Aorta (tissue), 5 donors: ENCODE data around the gene CCDC40. TPM values are rescaled to one million over a fixed set of nuclear protein-coding genes. Genes with fewer than 3 reads are reported as not detected.

Experiments
- ATAC-seq: fragments of 200-7000 bp; cut with Tn5 transposase; one replicate; pipeline ENCODE4 v1.9.1; 2022; ENCODE audit warnings: moderate library complexity; ENCODE audit not compliant: low FRiP score
- DNase-seq, 2 donors: peaks; one replicate each; pipeline ENCODE4 v3.0.0-alpha.2; 2020
- H3K27ac ChIP-seq, 2 donors: one replicate each; pipeline ENCODE4 v1.5.1; 2013; ENCODE audit warnings: low read length in 2 of 2, mild to moderate bottlenecking in 2 of 2, moderate library complexity in 2 of 2, control low read depth in 1 of 2, inconsistent platforms in 1 of 2, low read depth in 1 of 2
- H3K27me3 ChIP-seq, 2 donors: one replicate each; pipeline ENCODE4 v1.6.1; 2013; ENCODE audit warnings: control low read depth in 1 of 2, low read length in 1 of 2, mild to moderate bottlenecking in 1 of 2, moderate library complexity in 1 of 2; ENCODE audit not compliant: insufficient read depth in 2 of 2, control insufficient read depth in 1 of 2
- H3K36me3 ChIP-seq, 2 donors: one replicate each; pipeline ENCODE4 v1.6.1; 2013; ENCODE audit warnings: control low read depth in 1 of 2, low read length in 1 of 2, mild to moderate bottlenecking in 1 of 2; ENCODE audit not compliant: insufficient read depth in 2 of 2, control insufficient read depth in 1 of 2
- H3K4me1 ChIP-seq, 2 donors: one replicate each; pipeline ENCODE4 v1.6.1; 2013; ENCODE audit warnings: low read length in 2 of 2, control low read depth in 1 of 2, mild to moderate bottlenecking in 1 of 2, moderate library complexity in 1 of 2; ENCODE audit not compliant: insufficient read depth in 2 of 2, control insufficient read depth in 1 of 2
- H3K4me3 ChIP-seq, 2 donors: one replicate each; pipeline ENCODE4 v1.5.1; 2013; ENCODE audit warnings: low read length in 2 of 2, control low read depth in 1 of 2, mild to moderate bottlenecking in 1 of 2
- H3K9me3 ChIP-seq: one replicate; pipeline ENCODE4 v1.6.1; 2013; ENCODE audit warnings: mild to moderate bottlenecking, low read length; ENCODE audit not compliant: control insufficient read depth
- WGBS, 2 donors: extraction: QIAGEN DNeasy Blood & Tissue Kit; methylation state at CpG; one replicate each; pipeline ENCODE4 v1.1.7; 2013; 5-methylcytosine and 5-hydroxymethylcytosine counted together
- intact Hi-C, 2 donors: fragments of 100-400 bp; cut with DNase I; formaldehyde crosslinking; loops; one replicate each; pipeline versions ENCODE4 v1.14.2 to v1.15.0; 2022
- polyA plus RNA-seq, 2 donors: library from polyadenylated mRNA; stranded (reverse); fragments of 200-250 nt; gene quantifications; one replicate each; pipeline ENCODE4 v1.2.3, GENCODE V29; 2013
- total RNA-seq, 2 donors: library from RNA; stranded (reverse); fragmentation: NEBNext Ultra II Directional; extraction: Animal tissue kit (Norgen Biotek cat#: 25700); gene quantifications; one replicate each; pipeline ENCODE4 v1.2.1, GENCODE V29; 2021
- donor health status: healthy with polysubstance abuse.
- donor health status: Bipolar disorder and iron deficiency.
- donor health status: DM: no; HTN: no; CAD: no.
- donor health status: DM: no; HTN: no; CAD: no.
- donor health status: DM: yes; HTN: yes; CAD: no.

CCDC40 gene
- total and polyA plus RNA-seq, 4 donors = 2.6 to 11.3 (median 5.1) TPM

DNA sequence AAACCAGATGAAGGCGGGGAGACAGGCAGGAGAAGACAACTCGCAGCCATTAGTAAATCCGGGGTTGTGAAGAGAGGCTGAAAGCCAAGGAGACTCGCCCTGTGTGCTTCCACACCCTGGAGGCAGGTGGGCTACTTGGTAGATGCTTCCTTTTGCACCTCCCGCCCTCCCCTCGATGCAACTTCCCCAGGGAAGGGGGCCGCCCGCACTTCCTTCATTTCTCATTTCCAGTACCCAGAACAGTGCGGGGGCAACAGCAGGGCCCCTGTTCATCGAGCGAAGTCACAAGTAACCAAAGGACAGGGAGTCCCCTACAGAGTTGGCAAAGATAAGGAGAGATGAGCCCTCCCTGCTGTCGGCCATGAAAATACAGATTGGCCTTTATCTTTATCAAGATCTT is 25.0 kb downstream of the CCDC40 start:
- ATAC-seq (no peak), DNase-seq (no peak)
- H3K27me3 ChIP-seq = no peaks in the 10 kb centered on the region
- H3K36me3 ChIP-seq = no peaks in the 10 kb centered on the region
- 96% methylated on average over 12 of the region's 12 CpGs for WGBS, 2 donors
- intact Hi-C loops = no loop called here
- no peaks in the 10 kb centered on the region for H3K9me3 ChIP-seq
- H3K4me3 ChIP-seq = no peak overlapping the region
- no peak overlapping the region for H3K27ac ChIP-seq
- H3K4me1 ChIP-seq = no peaks in the 10 kb centered on the region

DNA sequence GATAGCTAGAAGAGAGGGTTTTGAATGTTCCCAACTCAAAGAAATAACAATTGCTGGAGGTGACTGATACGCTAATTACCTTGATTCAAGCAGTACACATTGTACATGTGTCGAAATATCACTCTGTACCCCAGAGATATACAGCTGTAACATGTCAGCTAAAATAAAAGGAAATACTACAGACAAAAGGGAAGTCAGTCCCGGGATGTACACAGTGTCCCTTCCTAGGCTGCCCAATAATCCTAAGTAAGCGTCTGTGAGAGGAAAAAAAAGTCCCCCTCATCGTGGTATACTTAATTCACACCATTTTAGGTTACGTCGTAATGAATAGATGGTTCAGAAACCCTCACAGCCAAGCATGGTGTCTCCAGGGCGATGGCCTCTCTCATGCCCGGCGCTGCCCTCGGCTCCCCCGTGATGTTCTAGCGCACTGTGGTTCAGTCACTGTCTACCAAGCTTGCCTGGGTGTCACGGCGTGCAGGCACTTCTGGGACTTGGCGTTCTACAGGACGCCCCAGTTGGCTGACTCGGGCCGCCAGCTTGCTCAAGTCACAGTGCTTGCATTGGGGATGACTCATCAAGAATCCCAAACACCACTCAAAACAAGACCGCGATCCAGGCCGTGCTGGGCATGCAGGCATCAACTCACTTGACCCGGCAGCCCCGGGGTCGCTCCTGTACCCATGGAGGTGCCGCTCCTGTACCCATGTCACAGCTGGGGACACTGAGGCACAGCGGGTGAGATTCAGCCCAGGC is 27.6 kb downstream of the CCDC40 start:
- Histone ChIP-seq H3K4me1 (no peaks in the 10 kb centered on the region), H3K4me3 (no peak overlapping the region), H3K27ac (no peak overlapping the region), H3K9me3 (no peaks in the 10 kb centered on the region), H3K27me3 (no peaks in the 10 kb centered on the region), H3K36me3 (no peaks in the 10 kb centered on the region)
- 74 to 75% methylated on average over 27 of the region's 27 CpGs for WGBS, 2 donors
- DNase-seq (peak in 1 of 2 donors; percentile 81), ATAC-seq (peak; percentile 21)
- intact Hi-C loops = no loop called here

- ATAC-seq = no peak
- Histone ChIP-seq H3K36me3 (no peaks in the 10 kb centered on the region), H3K27ac (no peak overlapping the region), H3K9me3 (no peaks in the 10 kb centered on the region), H3K4me3 (no peak overlapping the region), H3K27me3 (no peaks in the 10 kb centered on the region), H3K4me1 (no peaks in the 10 kb centered on the region)
- 88 to 91% methylated on average over 8 of the region's 8 CpGs for WGBS, 2 donors
- intact Hi-C loops = no loop called here
- DNase-seq = no peak
These were observed 28.3 kb downstream of the CCDC40 start for GRCh38 chr17:80064696-80065095.

DNA sequence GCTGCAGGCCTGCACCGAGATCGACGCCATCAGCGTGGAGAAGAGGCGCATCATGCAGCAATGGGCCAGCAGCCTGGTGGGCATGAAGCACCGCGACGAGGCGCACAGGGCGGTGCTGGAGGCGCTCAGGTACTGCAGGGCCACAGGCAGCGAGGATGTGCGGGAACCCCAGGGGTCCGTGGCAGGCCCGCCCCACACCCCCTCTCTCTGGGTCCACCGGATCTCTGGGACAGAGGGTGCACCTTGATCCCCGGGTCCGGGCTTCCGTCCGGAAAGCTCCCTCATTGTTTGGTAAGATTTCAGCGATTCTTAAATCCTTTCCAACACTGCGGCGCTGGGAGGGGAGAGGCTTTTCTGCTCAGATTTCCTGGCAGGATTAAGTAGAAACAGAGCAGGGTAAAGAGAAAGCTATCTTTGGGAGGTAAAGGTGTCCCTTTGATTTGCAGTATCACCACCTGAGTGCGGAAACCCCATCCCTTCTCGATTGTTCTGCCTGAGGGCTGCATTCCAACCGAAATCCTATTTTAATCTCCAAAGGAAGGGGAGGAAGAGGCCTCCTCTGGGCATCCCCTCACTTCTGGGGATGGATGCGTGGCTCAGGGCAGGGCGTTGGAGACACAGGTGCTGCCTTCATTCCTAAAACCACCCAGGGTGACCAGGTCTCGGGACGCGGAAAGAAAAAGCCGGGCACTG is 29.2 kb downstream of the CCDC40 start:
- Histone ChIP-seq H3K36me3 (no peaks in the 10 kb centered on the region), H3K9me3 (no peaks in the 10 kb centered on the region), H3K4me1 (no peaks in the 10 kb centered on the region), H3K4me3 (no peak overlapping the region), H3K27ac (no peak overlapping the region), H3K27me3 (no peaks in the 10 kb centered on the region)
- ATAC-seq (no peak), DNase-seq (no peak)
- 86 to 91% methylated on average over 32 of the region's 32 CpGs for WGBS, 2 donors
- intact Hi-C loops = no loop called here

DNA sequence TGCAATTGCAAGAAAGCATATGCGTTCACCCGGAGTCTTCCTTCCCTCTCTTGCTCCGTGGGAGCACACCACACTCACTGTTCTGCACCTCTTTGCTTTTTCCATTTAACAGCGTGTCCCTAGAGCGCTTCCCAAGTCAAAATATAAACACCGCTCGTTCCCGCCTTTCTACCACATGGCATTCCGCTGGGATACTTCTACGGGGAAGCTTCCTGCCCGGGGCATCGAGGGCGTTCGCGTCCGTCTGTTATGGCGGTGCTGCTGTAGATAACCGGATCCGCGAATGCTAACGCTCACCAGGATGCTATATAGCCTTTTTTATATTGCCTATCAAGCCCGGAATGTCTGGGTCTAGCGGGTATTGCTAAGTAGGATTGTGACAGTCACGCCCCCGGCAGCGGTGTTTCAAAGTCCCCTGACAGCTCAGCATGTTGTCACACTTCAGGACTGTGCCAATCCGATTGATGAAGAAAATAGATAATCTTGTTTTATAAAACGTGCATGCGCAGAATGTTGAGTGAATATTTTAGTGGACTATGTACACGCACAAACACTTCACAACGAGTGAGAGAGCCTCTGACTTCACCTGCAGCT is 31.0 kb downstream of the CCDC40 start:
- DNase-seq (no peak), ATAC-seq (no peak)
- Histone ChIP-seq H3K4me3 (no peak overlapping the region), H3K4me1 (no peaks in the 10 kb centered on the region), H3K36me3 (no peaks in the 10 kb centered on the region), H3K27me3 (no peaks in the 10 kb centered on the region), H3K27ac (no peak overlapping the region), H3K9me3 (no peaks in the 10 kb centered on the region)
- intact Hi-C loops = no loop called here
- 94% methylated on average over 31 of the region's 31 CpGs for WGBS, 2 donors

DNA sequence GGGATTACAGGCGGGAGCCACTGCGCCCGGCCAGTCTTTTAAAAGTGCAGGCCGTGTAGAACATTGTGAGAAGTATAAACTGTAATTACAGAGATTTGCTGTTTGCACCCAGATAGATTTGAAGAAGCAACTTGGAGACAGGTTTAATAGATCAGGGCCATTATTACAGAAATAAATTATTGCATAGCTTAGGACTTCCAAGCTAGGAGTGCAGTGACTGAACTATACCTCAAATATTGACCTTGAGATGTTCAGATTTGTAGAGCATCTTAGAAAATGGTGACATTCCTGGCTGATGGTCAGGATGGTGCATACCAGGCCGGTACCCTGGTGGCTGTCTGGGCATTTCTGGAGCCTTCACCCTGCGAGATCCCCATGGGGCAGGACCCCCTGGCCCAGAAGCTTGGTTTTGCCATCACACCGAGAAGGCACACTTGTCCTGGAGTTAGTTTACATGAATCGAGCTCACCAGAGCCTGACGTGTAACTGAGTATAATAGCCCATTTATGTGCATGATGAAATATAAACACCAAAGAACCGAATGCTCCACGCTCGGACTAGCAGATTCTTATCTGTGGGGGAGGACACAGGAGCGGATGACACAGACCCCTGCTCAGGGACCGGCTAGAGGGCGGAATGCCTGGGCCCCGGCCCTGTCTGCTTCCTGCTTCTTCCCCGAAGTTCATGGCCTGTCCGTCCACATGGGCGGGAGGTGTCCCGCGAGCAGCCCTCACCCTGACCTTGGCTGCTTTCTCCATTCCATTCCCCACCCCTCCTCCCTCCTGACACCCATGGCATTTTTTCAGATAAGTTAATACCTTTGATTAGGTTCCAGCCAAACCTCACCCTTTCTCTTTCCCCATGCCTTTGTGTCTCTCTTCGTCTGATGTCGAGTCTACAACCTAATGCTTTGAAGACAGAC is 32.1 kb downstream of the CCDC40 start:
- Histone ChIP-seq H3K36me3 (no peaks in the 10 kb centered on the region), H3K4me1 (no peaks in the 10 kb centered on the region), H3K27ac (no peak overlapping the region), H3K4me3 (no peak overlapping the region), H3K9me3 (no peaks in the 10 kb centered on the region), H3K27me3 (no peaks in the 10 kb centered on the region)
- intact Hi-C loops = no loop called here
- ATAC-seq (peak; percentile 63), DNase-seq (peak in 1 of 2 donors; percentile 65)
- 79 to 80% methylated on average over 23 of the region's 23 CpGs for WGBS, 2 donors

DNA sequence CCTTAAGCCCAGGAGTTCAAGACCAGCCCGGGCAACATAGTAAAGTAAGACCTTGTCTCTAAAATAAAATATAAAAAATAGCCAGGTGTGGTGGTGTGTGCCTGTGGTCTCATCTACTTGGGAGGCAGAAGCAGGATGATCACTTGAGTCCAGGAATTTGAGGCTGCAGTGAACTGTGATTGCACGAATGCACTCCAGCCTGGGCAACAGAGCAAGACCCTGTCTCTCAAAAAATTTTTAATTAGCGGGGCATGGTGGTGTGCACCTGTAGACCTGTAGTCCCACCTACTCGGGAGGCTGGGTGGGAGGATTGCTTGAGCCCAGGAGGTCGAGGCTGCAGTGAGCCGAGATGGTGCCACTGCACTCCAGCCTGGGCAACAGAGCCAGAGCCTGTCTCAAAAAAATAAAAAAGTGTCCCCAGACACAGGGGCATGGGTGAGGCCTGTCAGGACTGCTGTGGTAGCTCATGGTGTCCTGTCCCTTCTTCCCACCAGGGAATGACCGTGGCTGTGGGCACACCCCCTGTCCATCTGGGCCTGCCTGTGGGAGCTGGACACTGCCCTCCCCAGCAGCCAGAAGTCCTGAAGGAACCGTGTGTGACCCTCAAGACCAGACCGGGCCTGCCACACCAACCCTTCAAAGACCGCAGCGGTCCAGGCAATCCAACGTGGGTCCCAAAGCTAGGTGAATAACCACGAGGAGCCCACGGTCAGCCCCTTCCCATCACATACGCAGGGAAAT is 34.1 kb downstream of the CCDC40 start:
- H3K27me3 ChIP-seq = no peaks in the 10 kb centered on the region
- peak; percentile 53 for ATAC-seq
- H3K4me3 ChIP-seq = peak overlapping the region; percentile 14 to 36
- H3K27ac ChIP-seq = peak overlapping the region in 1 of 2 donors; percentile 55
- DNase-seq = no peak
- H3K4me1 ChIP-seq = no peaks in the 10 kb centered on the region
- H3K36me3 ChIP-seq = no peaks in the 10 kb centered on the region
- WGBS, 2 donors = 35 to 36% methylated on average over 15 of the region's 15 CpGs
- intact Hi-C loops = loop anchor here in 1 of 2 donors (2.0 kb wide), 1 partner anchor 34 kb away; the partner anchor contains the start of gene CCDC40
- no peaks in the 10 kb centered on the region for H3K9me3 ChIP-seq
